Gastroesophageal sphincter (tissue), 4 donors: ENCODE measurements around the gene FRRS1L. TPM values are rescaled to one million over a fixed set of nuclear protein-coding genes. Genes with fewer than 3 reads are reported as not detected.

Experiments used
- ATAC-seq: fragments of 150-250 bp; one replicate; pipeline ENCODE4 v1.9.1; 2016; ENCODE audit warnings: mild to moderate bottlenecking, moderate library complexity
- H3K27ac ChIP-seq, 4 donors: fragments of 200-600 bp; sonication (generic) in 3 of 4; 1 replicate in 3 of 4; 2 replicates in 1 of 4; pipeline ENCODE4 v1.5.1; 2016 to 2019
- H3K27me3 ChIP-seq: fragments of 200-600 bp; sonication (generic); one replicate; pipeline ENCODE4 v1.5.1; 2019
- H3K36me3 ChIP-seq, 2 donors: fragments of 200-600 bp; sonication (generic); one replicate each; pipeline ENCODE4 v1.5.1; 2019; ENCODE audit warnings: control low read depth in 1 of 2
- H3K4me1 ChIP-seq, 3 donors: fragments of 200-600 bp; sonication (generic); 1 replicate in 2 of 3; 2 replicates in 1 of 3; pipeline ENCODE4 v1.5.1; 2016 to 2019; ENCODE audit warnings: control low read depth in 2 of 3
- H3K4me3 ChIP-seq, 2 donors: fragments of 200-600 bp; sonication (generic); one replicate each; pipeline ENCODE4 v1.5.1; 2019; ENCODE audit warnings: mild to moderate bottlenecking in 1 of 2, moderate library complexity in 1 of 2
- H3K9me3 ChIP-seq, 3 donors: fragments of 200-600 bp; sonication (generic); one replicate each; pipeline ENCODE4 v1.5.1; 2017 to 2019; ENCODE audit warnings: control low read depth in 2 of 3
- CTCF ChIP-seq, 4 experiments: fragments of 200-600 bp in 2 of 4; fragments of 450-650 bp in 2 of 4; sonication (generic) in 1 of 4; IDR thresholded peaks; one replicate each; pipeline ENCODE4 v1.5.1; 2017 to 2019; ENCODE audit warnings: antibody characterized with exemption in 4 of 4, mild to moderate bottlenecking in 2 of 4, moderate library complexity in 2 of 4
- EP300 ChIP-seq: sonication (generic); formaldehyde crosslinking; IDR thresholded peaks from one replicate; pipeline ENCODE4 v1.6.1; 2017; ENCODE audit warnings: antibody characterized with exemption, mild to moderate bottlenecking
- POLR2A ChIP-seq, 2 donors: fragments of 450-650 bp; IDR thresholded peaks; one replicate each; pipeline ENCODE4 v1.6.1; 2017; ENCODE audit warnings: antibody characterized with exemption in 2 of 2, mild to moderate bottlenecking in 2 of 2, moderate library complexity in 1 of 2
- POLR2AphosphoS5 ChIP-seq: sonication (generic); formaldehyde crosslinking; IDR thresholded peaks from one replicate; pipeline ENCODE4 v1.6.1; 2017; ENCODE audit warnings: antibody characterized with exemption
- WGBS, 2 donors: methylation state at CpG; one replicate each; pipeline ENCODE4 v1.1.5; 2018; ENCODE audit warnings: low coverage in 1 of 2; 5-methylcytosine and 5-hydroxymethylcytosine counted together
- total RNA-seq, 4 donors: library from RNA; depleted of rRNA; stranded (reverse); fragments of >200 nt; gene quantifications; one replicate each; pipeline ENCODE4 v1.1.0, GENCODE V29; 2016

The FRRS1L gene
- total RNA-seq, 4 donors from 2014 or later, result 4.6 to 11.5 (median 10.1) TPM

- Histone ChIP-seq H3K36me3 (no peaks in the 10 kb centered on the region), H3K4me3 (no peak overlapping the region), H3K4me1 (no peaks in the 10 kb centered on the region), H3K27ac (no peak overlapping the region), H3K9me3 (no peaks in the 10 kb centered on the region), H3K27me3 (no peaks in the 10 kb centered on the region)
- 55 to 75% methylated on average over 5 to 6 of the region's 13 CpGs for WGBS, 2 donors
- peak in 1 of 4 experiments; percentile 7 for TF ChIP-seq CTCF (IDR thresholded peaks at IDR 0.05)
- no peak for TF ChIP-seq POLR2A (IDR thresholded peaks at IDR 0.05)
- ATAC-seq, result no peak
Observed at GRCh38 chr9:109182940-109183798, 16.1 kb upstream of the FRRS1L start.

GRCh38 chr9:109182550-109182939 is 15.5 kb upstream of the FRRS1L start:
- Histone ChIP-seq H3K4me1 (no peaks in the 10 kb centered on the region), H3K9me3 (no peaks in the 10 kb centered on the region), H3K27ac (no peak overlapping the region), H3K36me3 (no peaks in the 10 kb centered on the region), H3K27me3 (no peaks in the 10 kb centered on the region), H3K4me3 (no peak overlapping the region)
- no peak for ATAC-seq
- TF ChIP-seq CTCF (IDR thresholded peaks at IDR 0.05), result no peak
- TF ChIP-seq POLR2A (IDR thresholded peaks at IDR 0.05), result no peak
- no peak for TF ChIP-seq POLR2AphosphoS5
- no peak for TF ChIP-seq EP300
- WGBS, 2 donors, result 81 to 82% methylated on average over 7 to 9 of the region's 9 CpGs

GRCh38 chr9:109181284-109181683 is 14.2 kb upstream of the FRRS1L start:
- Histone ChIP-seq H3K27ac (no peak overlapping the region), H3K4me1 (no peaks in the 10 kb centered on the region), H3K36me3 (no peaks in the 10 kb centered on the region), H3K9me3 (no peaks in the 10 kb centered on the region), H3K4me3 (no peak overlapping the region), H3K27me3 (no peaks in the 10 kb centered on the region)
- TF ChIP-seq CTCF (IDR thresholded peaks at IDR 0.05) (no peak), EP300 (no peak), POLR2AphosphoS5 (no peak), POLR2A (IDR thresholded peaks at IDR 0.05) (no peak)
- no CpG with 5 or more reads among the region's 1 CpG for WGBS, 2 donors
- ATAC-seq, result no peak

GRCh38 chr9:109179801-109180523 is 12.9 kb upstream of the FRRS1L start:
- Histone ChIP-seq H3K4me3 (no peak overlapping the region), H3K4me1 (no peaks in the 10 kb centered on the region), H3K36me3 (no peaks in the 10 kb centered on the region), H3K27ac (no peak overlapping the region), H3K9me3 (no peaks in the 10 kb centered on the region), H3K27me3 (no peaks in the 10 kb centered on the region)
- 72 to 77% methylated on average over 6 of the region's 9 CpGs for WGBS, 2 donors
- no peak for TF ChIP-seq CTCF (IDR thresholded peaks at IDR 0.05)
- no peak for TF ChIP-seq POLR2AphosphoS5
- no peak for TF ChIP-seq EP300
- no peak for TF ChIP-seq POLR2A (IDR thresholded peaks at IDR 0.05)
- no peak for ATAC-seq

GRCh38 chr9:109176963-109177362 is 9.9 kb upstream of the FRRS1L start:
- Histone ChIP-seq H3K4me3 (no peak overlapping the region), H3K4me1 (no peaks in the 10 kb centered on the region), H3K27me3 (no peaks in the 10 kb centered on the region), H3K36me3 (no peaks in the 10 kb centered on the region), H3K27ac (no peak overlapping the region), H3K9me3 (no peaks in the 10 kb centered on the region)
- ATAC-seq, result no peak
- WGBS, 2 donors, result 83 to 90% methylated on average over 2 of the region's 2 CpGs
- no peak for TF ChIP-seq POLR2A (IDR thresholded peaks at IDR 0.05)
- TF ChIP-seq EP300, result no peak
- TF ChIP-seq POLR2AphosphoS5, result no peak
- no peak for TF ChIP-seq CTCF (IDR thresholded peaks at IDR 0.05)
